HG03066 (cell line): Measurements from ENCODE around the gene ADAM33.

Experiments used
- ATAC-seq: cut with Tn5 transposase; IDR thresholded peaks from one replicate; pipeline ENCODE4 v1.9.1; 2021; ENCODE audit warnings: low read depth; ENCODE audit not compliant: unreplicated experiment

ADAM33 gene

GRCh38 chr20:3710011-3710466 lies 28.2 kb upstream of the ADAM33 start:
- ATAC-seq, result no peak

DNA sequence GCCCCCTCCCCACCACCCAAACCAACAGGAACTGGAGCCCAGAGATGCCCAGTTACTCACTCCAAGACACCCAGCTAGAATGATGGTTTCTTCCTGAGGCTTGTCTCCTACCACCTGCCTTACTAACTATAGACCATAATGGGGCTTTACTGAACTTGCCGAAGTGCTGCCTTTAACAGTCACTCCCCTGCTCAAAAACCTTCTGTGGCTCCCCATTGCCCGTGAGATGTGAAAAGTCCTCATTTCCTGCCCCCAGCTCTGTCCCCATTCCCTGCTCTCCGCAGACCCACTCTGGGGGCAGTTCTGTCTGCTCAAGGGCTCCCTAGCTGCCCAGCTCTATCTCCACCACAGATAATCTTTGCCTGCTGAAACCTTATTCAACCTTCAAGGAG lies 25.7 kb upstream of the ADAM33 start:
- ATAC-seq, result no peak

GRCh38 chr20:3706774-3707507 lies 25.1 kb upstream of the ADAM33 start:
- ATAC-seq, result no peak

GRCh38 chr20:3705970-3706739 lies 24.3 kb upstream of the ADAM33 start:
- ATAC-seq, result no peak

GRCh38 chr20:3705491-3705969 lies 23.7 kb upstream of the ADAM33 start:
- ATAC-seq, result no peak

DNA sequence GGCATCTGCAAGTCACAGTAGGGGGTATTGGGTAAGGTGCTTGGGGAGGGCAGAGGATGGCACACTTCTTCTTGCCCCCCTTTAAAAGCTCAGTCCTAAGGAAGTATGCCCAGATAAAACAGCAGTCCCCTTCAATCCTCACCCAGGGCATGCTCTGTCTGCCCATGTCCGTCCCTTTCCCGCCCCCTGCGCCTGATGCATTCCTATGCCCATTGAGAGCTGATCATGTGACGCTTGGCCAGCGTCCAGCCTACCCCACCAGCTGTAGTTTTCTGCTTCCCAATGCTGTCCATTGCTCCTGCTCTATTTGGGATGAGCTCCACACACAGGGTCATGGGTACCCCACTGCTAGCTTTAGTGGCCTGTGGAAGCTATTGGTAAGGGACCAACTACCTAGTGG lies 22.3 kb upstream of the ADAM33 start:
- no peak for ATAC-seq

DNA sequence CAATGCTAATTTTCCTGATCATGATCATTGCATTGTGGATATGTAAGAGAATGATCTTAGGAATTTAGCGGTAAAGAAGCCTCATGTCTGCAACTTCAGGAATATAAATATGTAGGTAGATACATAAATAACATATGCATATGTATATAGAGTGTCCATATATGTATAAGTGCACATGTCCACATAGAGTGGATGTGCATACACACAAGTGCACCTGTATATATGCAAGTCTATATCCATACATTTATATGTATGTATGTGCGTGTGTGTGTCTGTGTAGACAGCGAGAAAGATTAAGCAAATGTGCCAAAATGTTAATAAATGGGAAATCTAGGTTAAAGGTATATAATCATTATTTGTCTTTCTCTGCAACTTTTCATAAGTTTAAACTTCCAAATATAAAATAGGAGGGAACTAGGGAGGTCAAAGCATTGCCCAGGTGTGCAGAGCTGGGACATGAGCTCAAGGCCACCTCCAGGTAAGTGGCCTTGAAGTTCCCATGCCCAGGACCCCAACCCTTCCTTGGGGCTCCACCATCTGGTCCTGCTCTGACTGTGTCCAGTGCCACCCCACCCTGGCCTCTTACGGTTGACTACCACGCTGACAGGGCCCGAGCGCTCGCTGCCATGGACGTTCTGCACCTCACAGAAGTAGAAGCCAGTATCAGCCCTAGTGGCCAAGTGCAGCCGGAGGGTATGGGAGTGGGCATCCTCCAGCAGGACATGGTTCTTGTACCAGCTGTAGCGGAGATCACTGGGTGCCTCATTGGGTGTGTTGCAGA lies 21.0 kb upstream of the ADAM33 start:
- ATAC-seq, result no peak

DNA sequence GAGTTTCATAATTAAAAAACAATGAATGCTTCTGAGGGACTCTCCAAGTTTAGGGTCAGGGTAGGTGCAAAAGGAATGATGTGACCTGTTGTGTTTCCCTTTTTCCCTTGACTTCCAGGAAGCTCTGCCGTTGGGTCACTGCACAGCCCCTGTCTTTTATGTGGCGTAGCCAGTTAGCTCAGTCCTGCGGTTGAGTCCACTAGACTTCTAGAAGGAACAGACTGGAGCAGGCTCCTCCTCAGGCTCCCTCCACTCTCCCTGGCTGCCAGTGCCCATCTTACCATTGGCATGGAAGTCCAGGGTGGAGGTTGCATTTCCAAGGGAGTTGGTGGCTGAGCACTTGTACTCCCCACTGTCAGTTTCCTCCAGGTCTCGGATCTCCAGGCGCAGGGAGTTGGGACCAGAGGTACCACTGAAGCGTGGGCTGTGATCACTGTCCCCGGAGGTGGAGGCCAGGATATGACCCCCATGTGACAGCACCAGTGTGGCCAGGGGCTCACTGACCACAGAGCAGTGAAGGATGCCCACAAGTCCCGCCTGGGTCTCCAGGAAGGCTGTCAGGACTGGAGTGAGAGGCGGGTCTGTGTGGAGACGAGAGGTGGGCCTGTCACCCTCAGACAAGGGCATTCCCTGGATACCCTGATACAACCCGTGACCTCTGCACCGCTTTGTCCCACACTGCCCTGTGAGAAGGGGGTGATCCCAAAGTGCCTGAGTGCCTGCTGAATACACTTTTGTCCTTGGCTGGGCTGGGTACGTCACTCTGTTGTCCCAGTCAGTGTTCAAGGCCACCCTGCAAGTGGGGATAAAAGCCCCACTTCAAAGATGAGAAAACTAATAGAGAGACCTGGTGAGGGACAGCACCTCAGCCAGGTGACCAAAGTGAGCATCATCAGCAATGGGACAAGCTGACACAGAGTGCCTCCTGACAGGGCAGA lies 19.5 kb upstream of the ADAM33 start:
- ATAC-seq, result no peak

- no peak for ATAC-seq
Observed at GRCh38 chr20:3699037-3699436, 17.2 kb upstream of the ADAM33 start.

DNA sequence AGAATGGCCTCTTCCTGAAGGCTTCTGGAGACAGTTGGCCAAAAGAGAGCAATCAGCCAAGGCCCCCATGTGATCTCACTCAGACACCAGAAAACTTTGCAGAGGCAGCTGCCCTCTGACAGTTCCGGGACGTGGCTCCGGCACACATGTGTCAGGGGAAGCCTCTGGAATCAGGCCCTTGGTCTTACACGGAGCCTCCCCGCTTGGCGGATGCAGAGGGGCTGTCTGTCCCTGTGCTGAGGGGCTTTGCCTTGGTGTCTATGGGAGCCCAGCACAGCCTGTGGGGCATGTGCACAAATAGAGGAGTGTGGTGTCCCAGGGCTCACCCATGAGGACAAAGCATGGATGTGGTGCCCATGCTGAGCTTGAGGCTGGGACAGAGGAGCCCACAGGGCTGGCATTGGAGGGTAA lies 16.8 kb upstream of the ADAM33 start:
- ATAC-seq, result no peak

DNA sequence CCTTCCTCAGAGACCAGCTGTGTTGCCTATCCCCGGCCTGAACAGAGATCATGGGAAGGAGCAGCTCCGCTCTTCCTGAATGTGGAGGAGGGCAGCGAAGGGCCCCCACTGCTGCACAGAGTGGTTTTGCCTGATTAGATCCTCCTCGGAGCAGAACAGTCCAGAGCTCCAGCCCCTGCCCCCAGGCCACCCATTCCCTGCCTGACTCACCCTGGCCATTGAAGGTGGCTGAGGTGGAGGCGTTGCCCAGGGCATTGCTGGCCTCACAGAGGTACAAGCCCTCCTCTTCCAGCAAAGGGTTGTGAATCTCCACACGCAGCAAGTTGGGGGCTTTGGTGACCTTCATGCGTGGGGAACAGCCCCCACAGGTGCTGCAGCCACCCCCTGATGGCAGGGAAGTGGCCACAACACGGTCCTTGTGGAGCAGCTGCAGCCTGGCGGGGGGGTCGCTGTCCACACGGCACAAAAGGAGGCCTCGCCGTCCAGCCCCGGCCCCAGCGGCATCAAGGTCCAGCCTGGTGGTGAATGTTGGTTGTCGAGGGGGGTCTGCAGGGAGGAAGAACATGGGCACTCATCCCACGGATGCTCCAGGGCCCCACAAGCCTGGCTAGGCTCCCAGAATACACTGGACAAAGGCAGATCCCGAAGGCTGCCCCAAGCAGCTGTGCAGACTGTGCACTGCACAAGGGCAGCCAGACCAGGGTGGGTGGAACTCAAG lies 15.9 kb upstream of the ADAM33 start:
- no peak for ATAC-seq

DNA sequence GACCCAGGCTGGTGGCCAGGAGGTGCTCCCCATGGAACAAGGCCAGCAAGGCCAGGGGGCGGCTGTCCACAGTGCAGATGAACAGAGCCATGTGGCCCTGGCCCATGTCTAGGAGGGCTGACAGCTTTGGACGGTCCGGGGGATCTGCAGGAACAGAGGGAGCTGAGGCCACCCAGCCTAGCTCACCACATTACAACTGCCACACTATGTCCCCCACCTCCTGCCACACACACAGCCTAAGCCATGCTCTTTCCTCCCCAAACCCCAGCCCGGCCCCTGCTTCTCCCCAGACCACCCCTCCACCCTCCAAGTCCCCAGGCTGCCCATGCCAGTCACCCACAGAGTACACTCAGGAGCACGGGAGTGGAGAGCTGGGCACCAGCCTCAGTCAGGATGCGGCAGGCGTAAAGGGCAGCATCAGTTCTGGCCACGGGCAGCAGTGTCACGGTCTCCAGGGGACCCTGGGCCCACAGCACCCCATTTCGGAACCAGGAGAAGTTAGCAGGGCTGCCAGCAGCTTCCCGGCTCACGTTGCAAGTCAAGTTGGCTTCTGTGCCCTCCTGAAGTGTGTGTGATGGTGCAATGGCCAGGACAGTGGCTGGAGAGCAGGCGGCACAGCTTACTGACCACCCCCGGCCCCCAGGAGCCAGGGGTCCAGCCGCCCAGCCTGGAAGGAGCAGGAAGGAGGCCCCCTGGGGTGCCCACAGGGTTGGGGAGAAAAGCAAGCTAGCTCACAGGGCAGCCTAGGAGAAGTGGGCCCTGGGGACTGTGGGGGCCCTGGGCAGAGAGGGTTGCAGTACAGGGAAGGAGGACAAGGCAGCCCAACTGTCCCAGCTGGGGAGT lies 15.2 kb upstream of the ADAM33 start:
- ATAC-seq, result no peak

GRCh38 chr20:3696200-3696599 lies 14.4 kb upstream of the ADAM33 start:
- no peak for ATAC-seq

DNA sequence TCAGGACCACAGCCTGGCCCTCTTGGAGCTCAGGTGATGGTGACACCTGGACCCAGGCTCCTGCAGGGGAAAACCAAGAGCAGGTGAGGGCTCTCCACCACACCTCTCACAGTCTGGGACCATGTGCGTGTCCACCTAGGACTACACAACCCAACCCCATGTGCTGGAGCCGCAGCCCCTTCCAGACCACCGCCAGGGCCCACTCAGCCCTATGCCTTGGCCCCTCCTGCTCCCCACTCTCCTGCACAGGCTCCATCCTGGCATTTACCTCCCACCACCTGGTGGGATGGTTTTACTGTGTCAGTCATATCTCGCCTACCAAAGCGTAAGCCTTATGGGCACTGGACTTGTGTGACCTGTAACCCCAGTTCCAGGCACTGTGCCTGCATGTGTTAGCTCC lies 13.1 kb upstream of the ADAM33 start:
- no peak for ATAC-seq

DNA sequence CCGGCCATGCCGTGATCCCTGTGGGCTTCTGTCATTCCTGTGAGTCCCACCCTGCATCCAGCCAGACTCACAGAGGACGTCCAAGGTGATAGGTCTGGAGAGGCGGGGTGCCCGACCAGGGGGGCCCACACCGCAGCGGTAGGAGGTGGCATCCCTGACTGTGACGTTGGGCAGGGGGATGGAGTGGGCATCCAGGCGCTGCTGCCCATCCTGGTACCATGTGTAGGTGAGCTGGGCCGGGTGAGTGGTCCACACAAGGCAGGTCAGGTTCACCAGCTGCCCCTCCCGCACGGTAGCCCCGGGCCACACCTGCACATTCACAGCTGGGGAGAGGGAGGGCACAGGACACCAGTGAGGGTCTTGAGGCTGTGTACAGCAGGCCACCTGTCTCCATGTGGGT lies 11.6 kb upstream of the ADAM33 start:
- ATAC-seq, result no peak

- no peak for ATAC-seq
Observed at GRCh38 chr20:3692706-3693294, 11.0 kb upstream of the ADAM33 start.

- ATAC-seq, result no peak
Observed at GRCh38 chr20:3691897-3692296, 10.1 kb upstream of the ADAM33 start.

GRCh38 chr20:3691306-3691705 lies 9.5 kb upstream of the ADAM33 start:
- no peak for ATAC-seq
